H1 (cell line): Measurements from ENCODE around the gene MYOT. TPM values are rescaled to one million over a fixed set of nuclear protein-coding genes. Genes with fewer than 3 reads are reported as not detected.

ENCODE experiments used
- CTCF ChIA-PET: fragments of 300-600 bp; sonication (Branson Sonifier 250); formaldehyde crosslinking; loops from one replicate; lab custom pipeline; 2021; ENCODE audit not compliant: partially characterized antibody; lab: Charles Lee
- POLR2A ChIA-PET: fragments of 300-600 bp; sonication (Branson Sonifier 250); formaldehyde crosslinking; loops from one replicate; lab custom pipeline; 2021; ENCODE audit warnings: inconsistent platforms; ENCODE audit not compliant: partially characterized antibody; lab: Charles Lee
- DNase-seq, 2 experiments: peaks; one replicate each; pipeline versions ENCODE4 v3.0.0 to v3.0.0-alpha.2; 2010 to 2022; ENCODE audit warnings: low spot score in 2 of 2, low read depth in 1 of 2, mixed read lengths in 1 of 2
- FAIRE-seq: peaks from 2 replicates; lab custom pipeline; 2011; peaks lifted over from hg19 to GRCh38; lab: Jason Lieb, UNC
- H2AFZ ChIP-seq: 2 replicates; pipeline ENCODE4 v1.8.1; 2012; ENCODE audit warnings: low read length, inconsistent platforms
- H2AK5ac ChIP-seq: 2 replicates; pipeline ENCODE4 v1.6.1; 2013; ENCODE audit warnings: low read depth, low read length
- H2BK120ac ChIP-seq: replicated peaks from 2 replicates; pipeline ENCODE3; 2013; ENCODE audit warnings: low read depth, low read length, inconsistent platforms
- H2BK12ac ChIP-seq: 2 replicates; pipeline ENCODE4 v1.6.1; 2013; ENCODE audit warnings: low read depth, low read length
- H2BK15ac ChIP-seq: 2 replicates; pipeline ENCODE4 v1.6.1; 2013; ENCODE audit warnings: low read length
- H2BK20ac ChIP-seq: 2 replicates; pipeline ENCODE4 v1.6.1; 2013; ENCODE audit warnings: low read length
- H2BK5ac ChIP-seq: 2 replicates; pipeline ENCODE4 v1.6.1; 2013; ENCODE audit warnings: low read depth, low read length
- H3K14ac ChIP-seq: 2 replicates; pipeline ENCODE4 v1.6.1; 2013; ENCODE audit warnings: inconsistent platforms; ENCODE audit not compliant: insufficient read length
- H3K18ac ChIP-seq: 2 replicates; pipeline ENCODE4 v1.6.1; 2013; ENCODE audit warnings: low read length; ENCODE audit errors: extremely low read depth
- H3K23ac ChIP-seq: 2 replicates; pipeline ENCODE4 v1.6.1; 2013; ENCODE audit warnings: inconsistent platforms; ENCODE audit not compliant: insufficient read length
- H3K23me2 ChIP-seq: 2 replicates; pipeline ENCODE4 v1.6.1; 2013; ENCODE audit warnings: low read depth, low read length
- H3K27ac ChIP-seq: 2 replicates; pipeline ENCODE4 v1.6.1; 2011; ENCODE audit warnings: low read depth, low read length, inconsistent platforms
- H3K27me3 ChIP-seq, 4 experiments: replicated peaks in 1 of 4; 1 replicate in 1 of 4; 2 replicates in 3 of 4; pipeline versions ENCODE4 v1.6.1 to v1.8.1; 2011 to 2013; ENCODE audit warnings: low read length in 3 of 4, mild to moderate bottlenecking in 3 of 4, inconsistent platforms in 2 of 4, mixed read lengths in 2 of 4, moderate library complexity in 1 of 4; ENCODE audit not compliant: control insufficient read depth in 3 of 4, insufficient read depth in 3 of 4; ENCODE audit errors: extremely low read depth in 1 of 4
- H3K36me3 ChIP-seq, 4 experiments: 2 replicates each; pipeline versions ENCODE4 v1.6.1 to v1.8.1; 2011 to 2013; ENCODE audit warnings: mild to moderate bottlenecking in 4 of 4, low read length in 3 of 4, moderate library complexity in 2 of 4, control low read depth in 1 of 4, inconsistent platforms in 1 of 4; ENCODE audit not compliant: insufficient read depth in 4 of 4, control insufficient read depth in 2 of 4
- H3K4ac ChIP-seq: replicated peaks from 2 replicates; pipeline ENCODE3; 2013; ENCODE audit warnings: low read length, low read depth, mixed read lengths, inconsistent platforms; ENCODE audit not compliant: insufficient read length
- H3K4me1 ChIP-seq, 4 experiments: replicated peaks in 1 of 4; 1 replicate in 1 of 4; 2 replicates in 3 of 4; pipeline versions ENCODE4 v1.6.1 to v1.8.1; 2011 to 2013; ENCODE audit warnings: low read length in 3 of 4, inconsistent platforms in 2 of 4, mixed read lengths in 1 of 4; ENCODE audit not compliant: insufficient read depth in 4 of 4, control insufficient read depth in 3 of 4
- H3K4me2 ChIP-seq, 2 experiments: 2 replicates each; pipeline versions ENCODE4 v1.6.1 to v1.8.1; 2011 to 2013; ENCODE audit warnings: low read depth in 2 of 2, low read length in 2 of 2, control low read depth in 1 of 2, inconsistent platforms in 1 of 2, mild to moderate bottlenecking in 1 of 2; ENCODE audit not compliant: insufficient read depth in 1 of 2
- H3K4me3 ChIP-seq, 4 experiments: fragments of 200-600, 300-600 bp in 1 of 4; sonication (generic), shearing (Covaris generic), sonication (Bioruptor Twin) in 1 of 4; 2 replicates each; pipeline versions ENCODE4 v1.5.1 to v1.8.1; 2011 to 2016; ENCODE audit warnings: low read length in 4 of 4, low read depth in 3 of 4, control low read depth in 2 of 4, inconsistent platforms in 2 of 4, mild to moderate bottlenecking in 2 of 4, mixed read lengths in 1 of 4, moderate library complexity in 1 of 4; ENCODE audit not compliant: insufficient read depth in 2 of 4; ENCODE audit errors: extremely low read depth in 1 of 4
- H3K56ac ChIP-seq: replicated peaks from 2 replicates; pipeline ENCODE3; 2013; ENCODE audit warnings: low read depth, mild to moderate bottlenecking, mixed read lengths, low read length, inconsistent platforms; ENCODE audit not compliant: insufficient read length
- H3K79me1 ChIP-seq: 2 replicates; pipeline ENCODE4 v1.6.1; 2013; ENCODE audit warnings: low read depth, low read length, control low read depth
- H3K79me2 ChIP-seq, 2 experiments: 2 replicates each; pipeline versions ENCODE4 v1.6.1 to v1.8.1; 2012 to 2013; ENCODE audit warnings: low read length in 2 of 2, mild to moderate bottlenecking in 2 of 2, inconsistent platforms in 1 of 2; ENCODE audit not compliant: insufficient read depth in 2 of 2, control insufficient read depth in 1 of 2
- H3K9ac ChIP-seq, 4 experiments: replicated peaks in 1 of 4; 1 replicate in 1 of 4; 2 replicates in 3 of 4; pipeline versions ENCODE4 v1.6.1 to v1.8.1; 2011 to 2013; ENCODE audit warnings: low read depth in 3 of 4, low read length in 3 of 4, control low read depth in 2 of 4, mild to moderate bottlenecking in 2 of 4, moderate library complexity in 2 of 4, inconsistent platforms in 1 of 4; ENCODE audit errors: extremely low read depth in 1 of 4
- H3K9me3 ChIP-seq, 2 experiments: 2 replicates each; pipeline versions ENCODE4 v1.6.1 to v1.8.1; 2012 to 2013; ENCODE audit warnings: mild to moderate bottlenecking in 2 of 2, moderate library complexity in 2 of 2, control low read depth in 1 of 2, inconsistent platforms in 1 of 2, low read depth in 1 of 2, low read length in 1 of 2, mixed read lengths in 1 of 2; ENCODE audit not compliant: insufficient read depth in 2 of 2
- H4K20me1 ChIP-seq, 2 experiments: replicated peaks in 1 of 2; 2 replicates each; pipeline versions ENCODE3 to v1.8.1; 2011 to 2013; ENCODE audit warnings: inconsistent platforms in 2 of 2, low read length in 2 of 2, mild to moderate bottlenecking in 1 of 2; ENCODE audit not compliant: insufficient read depth in 2 of 2, control insufficient read depth in 1 of 2
- H4K5ac ChIP-seq: 2 replicates; pipeline ENCODE4 v1.6.1; 2013; ENCODE audit warnings: low read length, low read depth, mixed read lengths, inconsistent platforms; ENCODE audit not compliant: insufficient read length
- H4K8ac ChIP-seq: 2 replicates; pipeline ENCODE4 v1.8.0; 2013; ENCODE audit warnings: mild to moderate bottlenecking, moderate library complexity, low read length, inconsistent platforms; ENCODE audit not compliant: insufficient read depth; ENCODE audit errors: extremely low read depth
- H4K91ac ChIP-seq: replicated peaks from 2 replicates; pipeline ENCODE3; 2013; ENCODE audit warnings: low read length, mixed read lengths, inconsistent platforms; ENCODE audit not compliant: insufficient read length
- CBX8 ChIP-seq: fragments of 300-800, 300-1000 bp; sonication (generic); IDR thresholded peaks from 2 replicates; pipeline ENCODE4 v1.7.1; 2016; ENCODE audit warnings: low read depth, low read length, borderline replicate concordance
- CTCF ChIP-seq, 3 experiments: IDR thresholded peaks; 1 replicate in 2 of 3; 2 replicates in 1 of 3; pipeline versions ENCODE4 v1.5.1 to v1.6.1; 2011; ENCODE audit warnings: low read length in 3 of 3, mild to moderate bottlenecking in 3 of 3, inconsistent platforms in 2 of 3, low read depth in 1 of 3, moderate library complexity in 1 of 3; ENCODE audit not compliant: insufficient read depth in 1 of 3; ENCODE audit errors: control extremely low read depth in 1 of 3
- HDAC2 ChIP-seq, 2 experiments: fragments of 300-600 bp in 1 of 2; sonication (generic) in 1 of 2; IDR thresholded peaks; 2 replicates each; pipeline ENCODE4 v1.6.1; 2011 to 2012; ENCODE audit warnings: low read depth in 2 of 2, low read length in 2 of 2, mild to moderate bottlenecking in 2 of 2, moderate library complexity in 2 of 2, borderline replicate concordance in 1 of 2, inconsistent platforms in 1 of 2
- KDM1A ChIP-seq: fragments of 200-600, 300-600 bp; sonication (generic); IDR thresholded peaks from 2 replicates; pipeline ENCODE4 v1.7.1; 2016; ENCODE audit warnings: mild to moderate bottlenecking, low read length, borderline replicate concordance
- NANOG ChIP-seq: IDR thresholded peaks from 2 replicates; pipeline ENCODE4 v1.6.1; 2011; ENCODE audit warnings: low read length, low read depth, mild to moderate bottlenecking, inconsistent platforms; ENCODE audit not compliant: insufficient read depth, poor library complexity, severe bottlenecking
- RAD21 ChIP-seq, 2 experiments: IDR thresholded peaks in 1 of 2; conservative IDR thresholded peaks in 1 of 2; 2 replicates each; pipeline ENCODE4 v1.6.1; 2011; ENCODE audit warnings: low read depth in 2 of 2, low read length in 2 of 2, improper control_type of control experiment in 1 of 2, inconsistent platforms in 1 of 2, mild to moderate bottlenecking in 1 of 2, moderate library complexity in 1 of 2
- SAP30 ChIP-seq: fragments of 300-600 bp; sonication (generic); IDR thresholded peaks from 2 replicates; pipeline ENCODE4 v1.7.1; 2012; ENCODE audit warnings: low read length, moderate library complexity, mild to moderate bottlenecking, inconsistent platforms; ENCODE audit not compliant: insufficient read depth, insufficient replicate concordance
- TBP ChIP-seq: IDR thresholded peaks from 2 replicates; pipeline ENCODE4 v1.6.1; 2011; ENCODE audit warnings: low read depth, low read length, improper control_type of control experiment
- TEAD4 ChIP-seq: IDR thresholded peaks from 2 replicates; pipeline ENCODE4 v1.6.1; 2012; ENCODE audit warnings: low read depth, low read length, inconsistent platforms, mixed read lengths
- WGBS, 2 experiments: shearing (Covaris generic) in 1 of 2; methylation state at CpG; one replicate each; pipeline versions ENCODE4 v1.1.6 to v1.1.7; 2013 to 2015; ENCODE audit warnings: low lambda C conversion rate in 2 of 2, mixed read lengths in 2 of 2, inconsistent platforms in 1 of 2, low coverage in 1 of 2, missing lambda C conversion rate in 1 of 2; ENCODE audit not compliant: insufficient replicate concordance in 2 of 2, insufficient coverage in 1 of 2, insufficient read length in 1 of 2; ENCODE audit errors: extremely low coverage in 1 of 2, missing lambda C conversion rate in 1 of 2; 5-methylcytosine and 5-hydroxymethylcytosine counted together
- polyA plus RNA-seq, 7 experiments: library from polyadenylated mRNA; depleted of rRNA in 3 of 7; stranded (reverse) in 5 of 7; unstranded in 2 of 7; fragments of >200 nt in 5 of 7; fragments of 200-250 nt in 2 of 7; gene quantifications; 1 replicate in 5 of 7; 2 replicates in 1 of 7; 4 replicates in 1 of 7; pipeline versions ENCODE4 v1.2.1 to v1.2.3, GENCODE V29; 2011 to 2013; ENCODE audit warnings: missing spikeins in 2 of 7, mixed read lengths in 2 of 7
- total RNA-seq: library from RNA; stranded (reverse); fragmentation: NEBNext Ultra II Directional; extraction: Animal tissue kit (Norgen Biotek cat#: 25700); gene quantifications from 2 replicates; pipeline ENCODE4 v1.2.1, GENCODE V29; 2021

Gene MYOT
- total and polyA plus RNA-seq, 2 of the 8 experiments (the other 6 are each of a cell fraction or from before 2014, with no cell fraction given) = not detected

- Histone ChIP-seq H2BK12ac (no peak overlapping the region), H3K27ac (no peak overlapping the region), H2AFZ (no peak overlapping the region), H3K18ac (no peak overlapping the region), H2BK15ac (no peak overlapping the region), H2BK5ac (no peak overlapping the region), H3K4me3 (no peak overlapping the region), H3K4me2 (no peak overlapping the region), H3K23me2 (no peaks in the 10 kb centered on the region), H3K56ac (no peak overlapping the region), H4K91ac (no peak overlapping the region), H4K8ac (no peak overlapping the region), H3K79me1 (no peaks in the 10 kb centered on the region), H2BK120ac (no peak overlapping the region), H3K79me2 (no peaks in the 10 kb centered on the region), H3K4me1 (no peaks in the 10 kb centered on the region), H3K4ac (no peak overlapping the region), H3K9me3 (no peaks in the 10 kb centered on the region), H3K27me3 (no peaks in the 10 kb centered on the region), H3K9ac (no peak overlapping the region), H3K14ac (no peak overlapping the region), H2AK5ac (no peak overlapping the region), H3K36me3 (no peaks in the 10 kb centered on the region), H3K23ac (no peak overlapping the region), H4K5ac (no peak overlapping the region), H2BK20ac (no peak overlapping the region), H4K20me1 (no peaks in the 10 kb centered on the region)
- no peak for DNase-seq
- ChIA-PET POLR2A (no interaction called here), CTCF (interaction anchor here (1.0 kb wide), 1 partner anchor 45 kb away, joined by 4 read pairs; the partner anchor contains the start of gene PKD2L2)
- 68% methylated on average over 4 of the region's 4 CpGs; no CpG with 5 or more reads in 1 of the 2 experiments for WGBS, 2 experiments
- FAIRE-seq = no peak
- no peak for TF ChIP-seq CTCF (IDR thresholded peaks at IDR 0.05; ENCODE audit: control extremely low read depth in 1 of 3, insufficient read depth in 1 of 3, low read depth in 1 of 3, low read length in 3 of 3)
- no peak for TF ChIP-seq NANOG
- no peak for TF ChIP-seq TBP
- no peak for TF ChIP-seq TEAD4
- no peak for TF ChIP-seq HDAC2 (IDR thresholded peaks at IDR 0.05; ENCODE audit: borderline replicate concordance in 1 of 2, low read depth in 2 of 2, low read length in 2 of 2)
- no peak for TF ChIP-seq CBX8
- no peak for TF ChIP-seq KDM1A
- TF ChIP-seq RAD21 (IDR thresholded peaks at IDR 0.05 in 1 of 2, conservative IDR thresholded peaks at IDR 0.05 in 1 of 2; ENCODE audit: low read depth in 2 of 2, low read length in 2 of 2) = no peak
- TF ChIP-seq SAP30 = no peak
These were observed 23.9 kb upstream of the MYOT start for GRCh38 chr5:137843676-137844299.
